HUES48 (cell line): ENCODE measurements around the gene MUC20.
"Not testable (repeated sequence)": the region's sequence is repeated elsewhere in the genome, so short reads cannot be mapped to it uniquely, and the experiment has no call there.

Source experiments
- H3K27ac ChIP-seq: one replicate; pipeline ENCODE4 v1.7.0; 2013; ENCODE audit warnings: low read depth, low read length, inconsistent platforms
- H3K27me3 ChIP-seq: 2 replicates; pipeline ENCODE4 v1.6.1; 2013; ENCODE audit warnings: mild to moderate bottlenecking, low read length; ENCODE audit not compliant: control insufficient read depth, insufficient read depth
- H3K36me3 ChIP-seq: 2 replicates; pipeline ENCODE4 v1.6.1; 2013; ENCODE audit warnings: low read length; ENCODE audit not compliant: control insufficient read depth, insufficient read depth
- H3K4me1 ChIP-seq: 2 replicates; pipeline ENCODE4 v1.6.1; 2013; ENCODE audit warnings: mild to moderate bottlenecking, low read length; ENCODE audit not compliant: control insufficient read depth, insufficient read depth
- H3K4me3 ChIP-seq: 2 replicates; pipeline ENCODE4 v1.5.1; 2013; ENCODE audit warnings: mild to moderate bottlenecking, low read depth, low read length
- H3K9ac ChIP-seq: 2 replicates; pipeline ENCODE4 v1.6.1; 2013; ENCODE audit warnings: mild to moderate bottlenecking, low read depth, low read length, moderate library complexity
- H3K9me3 ChIP-seq: 2 replicates; pipeline ENCODE4 v1.6.1; 2013; ENCODE audit warnings: low read length; ENCODE audit not compliant: control insufficient read depth, insufficient read depth

Gene MUC20

GRCh38 chr3:195770081-195770840, 49.5 kb downstream of the MUC20 start:
- Histone ChIP-seq H3K4me3 (no peak overlapping the region), H3K36me3 (no peaks in the 10 kb centered on the region), H3K27ac (no peak overlapping the region), H3K9me3 (no peaks in the 10 kb centered on the region), H3K9ac (no peak overlapping the region), H3K4me1 (no peaks in the 10 kb centered on the region), H3K27me3 (no peaks in the 10 kb centered on the region)

DNA sequence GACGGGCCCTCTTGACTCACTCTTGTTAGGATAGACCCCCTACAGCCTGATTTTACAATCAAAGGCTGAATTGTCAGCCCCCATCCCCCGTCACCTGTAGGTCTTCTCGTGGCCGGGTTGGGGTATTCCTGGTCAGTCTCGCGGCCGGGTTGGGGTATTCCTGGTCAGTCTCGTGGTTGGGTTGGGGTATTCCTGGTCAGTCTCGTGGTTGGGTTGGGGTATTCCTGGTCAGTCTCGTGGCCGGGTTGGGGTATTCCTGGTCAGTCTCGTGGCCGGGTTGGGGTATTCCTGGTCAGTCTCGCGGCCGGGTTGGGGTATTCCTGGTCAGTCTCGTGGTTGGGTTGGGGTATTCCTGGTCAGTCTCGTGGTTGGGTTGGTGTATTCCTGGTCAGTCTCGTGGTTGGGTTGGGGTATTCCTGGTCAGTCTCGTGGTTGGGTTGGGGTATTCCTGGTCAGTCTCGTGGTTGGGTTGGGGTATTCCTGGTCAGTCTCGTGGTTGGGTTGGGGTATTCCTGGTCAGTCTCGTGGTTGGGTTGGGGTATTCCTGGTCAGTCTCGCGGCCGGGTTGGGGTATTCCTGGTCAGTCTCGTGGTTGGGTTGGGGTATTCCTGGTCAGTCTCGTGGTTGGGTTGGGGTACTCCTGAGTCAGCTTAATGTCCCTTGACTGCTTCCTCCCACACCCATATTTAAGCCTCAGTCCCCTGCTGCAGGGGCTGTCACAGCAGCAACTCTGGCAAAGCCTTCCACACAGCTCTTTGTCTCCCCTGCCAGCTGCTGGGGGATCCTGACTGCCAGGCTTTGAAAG, 50.3 kb downstream of the MUC20 start:
- H3K27ac ChIP-seq, H3K4me1 ChIP-seq, H3K27me3 ChIP-seq, H3K36me3 ChIP-seq, H3K4me3 ChIP-seq, H3K9me3 ChIP-seq, H3K9ac ChIP-seq: not testable (repeated sequence)

DNA sequence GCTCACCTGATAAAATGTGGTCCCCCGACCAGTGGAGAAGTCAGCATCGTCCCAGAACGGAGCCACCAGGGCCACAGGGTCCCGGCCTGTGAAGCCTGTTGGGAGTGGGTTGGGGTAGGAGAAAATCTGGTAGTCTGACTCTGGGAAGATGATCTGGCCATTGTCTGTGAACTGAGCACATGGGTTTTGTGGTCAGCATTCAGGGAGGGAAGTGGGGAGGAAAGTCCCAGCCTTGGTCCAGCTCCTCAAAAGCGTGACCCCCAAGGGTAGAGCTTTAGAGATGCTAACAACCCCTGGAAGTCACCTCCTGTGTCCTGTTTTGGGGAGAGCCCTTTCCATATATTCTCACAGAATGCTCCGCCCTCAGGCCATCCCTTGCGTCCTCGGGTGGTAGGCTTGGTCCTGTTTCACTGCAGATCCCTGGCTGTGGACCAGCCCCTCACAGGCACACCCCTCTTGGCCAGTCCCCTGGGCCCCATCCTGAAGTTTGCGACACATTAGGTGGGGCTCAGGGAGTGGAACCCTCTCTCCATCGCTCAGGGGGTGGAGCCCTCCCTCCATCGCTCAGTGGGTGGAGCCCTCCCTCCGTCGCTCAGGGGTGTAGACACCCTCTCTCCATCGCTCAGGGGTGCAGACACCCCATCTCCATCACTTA, 51.0 kb downstream of the MUC20 start:
- Histone ChIP-seq H3K4me3 (no peak overlapping the region), H3K4me1 (no peaks in the 10 kb centered on the region), H3K27me3 (no peaks in the 10 kb centered on the region), H3K27ac (no peak overlapping the region), H3K36me3 (no peaks in the 10 kb centered on the region), H3K9ac (no peak overlapping the region), H3K9me3 (no peaks in the 10 kb centered on the region)

DNA sequence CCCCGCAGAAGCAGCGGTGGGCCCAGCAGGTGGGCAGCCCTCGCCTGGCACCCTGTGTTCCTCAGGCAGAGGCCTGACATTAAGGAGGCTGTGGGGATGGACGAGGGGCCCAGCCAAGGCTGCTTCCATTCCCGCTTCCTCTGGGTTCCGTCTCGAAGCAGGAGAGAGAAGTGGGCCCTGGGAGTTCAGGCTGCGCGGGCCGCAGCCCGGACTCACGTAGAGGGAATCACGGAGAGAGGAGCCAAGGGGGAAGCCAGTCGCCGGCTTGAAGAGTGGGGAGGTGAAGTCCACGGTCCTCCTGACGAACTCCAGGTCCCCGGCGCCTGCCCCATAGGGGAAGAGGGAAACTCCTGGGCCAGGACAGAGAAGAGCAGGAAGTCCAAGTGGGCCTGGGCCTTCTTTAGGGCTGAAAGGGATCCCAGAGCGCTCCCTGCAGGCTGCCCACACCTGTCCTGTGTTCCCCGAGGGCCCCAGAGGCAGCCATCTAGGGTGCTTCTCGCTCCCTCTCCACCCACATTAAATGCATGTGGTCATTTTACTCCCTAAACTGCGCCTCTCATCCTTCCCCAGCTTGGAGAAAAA, 53.3 kb downstream of the MUC20 start:
- Histone ChIP-seq H3K27me3 (no peaks in the 10 kb centered on the region), H3K4me3 (no peak overlapping the region), H3K27ac (no peak overlapping the region), H3K9ac (no peak overlapping the region), H3K36me3 (no peaks in the 10 kb centered on the region), H3K4me1 (no peaks in the 10 kb centered on the region), H3K9me3 (no peaks in the 10 kb centered on the region)

GRCh38 chr3:195774917-195775316, 54.1 kb downstream of the MUC20 start:
- H3K9me3 ChIP-seq = no peaks in the 10 kb centered on the region
- no peak overlapping the region for H3K9ac ChIP-seq

GRCh38 chr3:195777975-195778374, 57.2 kb downstream of the MUC20 start:
- Histone ChIP-seq H3K36me3 (no peaks in the 10 kb centered on the region), H3K27ac (no peak overlapping the region), H3K27me3 (no peaks in the 10 kb centered on the region), H3K9ac (no peak overlapping the region), H3K4me1 (no peaks in the 10 kb centered on the region), H3K9me3 (no peaks in the 10 kb centered on the region), H3K4me3 (no peak overlapping the region)

More at GRCh38 chr3:195774917-195775316, 54.1 kb downstream of the MUC20 start:
- H3K4me1 ChIP-seq = no peaks in the 10 kb centered on the region
- H3K27ac ChIP-seq = no peak overlapping the region
- no peaks in the 10 kb centered on the region for H3K36me3 ChIP-seq
- H3K4me3 ChIP-seq = no peak overlapping the region
- no peaks in the 10 kb centered on the region for H3K27me3 ChIP-seq

DNA sequence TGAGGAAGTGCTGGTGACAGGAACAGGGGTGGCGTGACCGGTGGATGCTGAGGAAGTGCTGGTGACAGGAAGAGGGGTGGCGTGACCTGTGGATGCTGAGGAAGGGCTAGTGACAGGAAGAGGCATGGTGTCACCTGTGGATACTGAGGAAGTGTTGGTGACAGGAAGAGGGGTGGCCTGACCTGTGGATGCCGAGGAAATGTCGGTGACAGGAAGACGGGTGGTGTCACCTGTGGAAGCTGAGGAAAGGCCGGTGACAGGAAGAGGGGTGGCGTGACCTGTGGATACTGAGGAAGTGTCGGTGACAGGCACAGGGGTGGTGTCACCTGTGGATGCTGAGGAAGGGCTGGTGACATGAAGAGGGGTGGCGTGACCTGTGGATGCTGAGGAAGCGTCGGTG, 60.5 kb downstream of the MUC20 start:
- H3K9ac ChIP-seq, H3K9me3 ChIP-seq, H3K36me3 ChIP-seq, H3K4me1 ChIP-seq, H3K27me3 ChIP-seq, H3K4me3 ChIP-seq, H3K27ac ChIP-seq: not testable (repeated sequence)
